A549 (cell line): ENCODE data around the gene TMPRSS2. TPM values are rescaled to one million over a fixed set of nuclear protein-coding genes. Genes with fewer than 3 reads are reported as not detected.

Source experiments
- ATAC-seq, 2 experiments: fragments of 200-7000 bp in 1 of 2; fragments of >200 bp in 1 of 2; cut with Nextera tagmentation in 1 of 2; cut with Tn5 transposase in 1 of 2; 3 replicates each; pipeline versions ENCODE4 v1.8.0 to v1.9.1; 2018 to 2020; ENCODE audit warnings: mild to moderate bottlenecking in 1 of 2, moderate library complexity in 1 of 2
- CTCF ChIA-PET: fragments of 300-600 bp; sonication (Branson Sonifier 250); formaldehyde crosslinking; extraction: SDS; loops from one replicate; lab custom pipeline; 2021; ENCODE audit warnings: antibody characterized with exemption, inconsistent platforms; lab: Yijun Ruan, JAX
- POLR2A ChIA-PET: fragments of 350-600 bp; formaldehyde crosslinking; extraction: SDS; loops from one replicate; lab custom pipeline; 2021; ENCODE audit warnings: antibody characterized with exemption, inconsistent platforms; lab: Yijun Ruan, JAX
- DNase-seq, 2 experiments: peaks; one replicate each; pipeline versions ENCODE4 v3.0.0 to v3.0.0-alpha.2; 2011 to 2016; ENCODE audit warnings: low read depth in 1 of 2, low spot score in 1 of 2
- FAIRE-seq: peaks from 2 replicates; lab custom pipeline; 2011; peaks lifted over from hg19 to GRCh38; lab: Jason Lieb, UNC
- H3K27ac ChIP-seq, 2 experiments: fragments of >200 bp; sonication (Bioruptor Twin); formaldehyde crosslinking; 3 replicates each; pipeline ENCODE4 v1.5.1; 2016 to 2017
- H3K4me1 ChIP-seq: fragments of >200 bp; sonication (Bioruptor Twin); formaldehyde crosslinking; 3 replicates; pipeline ENCODE4 v1.6.1; 2016
- H3K4me2 ChIP-seq: fragments of >200 bp; sonication (Bioruptor Twin); formaldehyde crosslinking; 3 replicates; pipeline ENCODE4 v1.6.1; 2016
- H3K4me3 ChIP-seq: fragments of >200 bp; sonication (Bioruptor Twin); formaldehyde crosslinking; 3 replicates; pipeline ENCODE4 v1.5.1; 2016
- H3K9me3 ChIP-seq: fragments of >200 bp; sonication (Bioruptor Twin); formaldehyde crosslinking; 3 replicates; pipeline ENCODE4 v1.6.1; 2016
- ATOH8 ChIP-seq: fragments of 250-450 bp; sonication (Bioruptor Pico); IDR thresholded peaks from 2 replicates; pipeline ENCODE4 v1.5.0; 2020; ENCODE audit warnings: low read depth, mild to moderate bottlenecking, moderate library complexity
- CBX8 ChIP-seq: fragments of 200-600 bp; sonication (generic); IDR thresholded peaks from 2 replicates; pipeline ENCODE4 v1.6.1; 2016
- CHD4 ChIP-seq: fragments of 200-600 bp; sonication (generic); IDR thresholded peaks from 2 replicates; pipeline ENCODE4 v1.6.1; 2016; ENCODE audit warnings: antibody characterized with exemption, mild to moderate bottlenecking, borderline replicate concordance
- EHF ChIP-seq: fragments of 250-450 bp; sonication (Bioruptor Pico); IDR thresholded peaks from 2 replicates; pipeline ENCODE4 v1.5.0; 2020; ENCODE audit warnings: mild to moderate bottlenecking
- EP300 ChIP-seq, 2 experiments: fragments of >200 bp; sonication (Bioruptor Twin); formaldehyde crosslinking; IDR thresholded peaks; 2 replicates in 1 of 2; 3 replicates in 1 of 2; pipeline ENCODE4 v1.6.1; 2016 to 2017
- HDAC2 ChIP-seq: fragments of 200-600 bp; sonication (generic); IDR thresholded peaks from 2 replicates; pipeline ENCODE4 v1.6.1; 2016
- HMGXB4 ChIP-seq: fragments of 250-450 bp; sonication (Bioruptor Pico); IDR thresholded peaks from 2 replicates; pipeline ENCODE4 v1.5.0; 2021; ENCODE audit warnings: mild to moderate bottlenecking, moderate library complexity, borderline replicate concordance
- HOXB13 ChIP-seq: fragments of 250-450 bp; sonication (Bioruptor Pico); IDR thresholded peaks from 2 replicates; pipeline ENCODE4 v1.5.0; 2020; ENCODE audit warnings: low read depth, mild to moderate bottlenecking, moderate library complexity
- JUNB ChIP-seq: fragments of >200 bp; sonication (Bioruptor Twin); formaldehyde crosslinking; IDR thresholded peaks from 2 replicates; pipeline ENCODE4 v1.6.1; 2016
- KDM5A ChIP-seq: fragments of 200-600 bp; sonication (generic); IDR thresholded peaks from 2 replicates; pipeline ENCODE4 v1.6.1; 2016; ENCODE audit warnings: antibody characterized with exemption, mild to moderate bottlenecking
- MAFK ChIP-seq: fragments of 450-650 bp; IDR thresholded peaks from 2 replicates; pipeline ENCODE4 v1.6.1; 2014; ENCODE audit not compliant: partially characterized antibody
- POLR2A ChIP-seq: IDR thresholded peaks from 2 replicates; pipeline ENCODE4 v1.6.1; 2012; ENCODE audit warnings: mild to moderate bottlenecking, low read length
- RAD21 ChIP-seq, 2 experiments: fragments of >200 bp in 1 of 2; sonication (Bioruptor Twin) in 1 of 2; formaldehyde crosslinking in 1 of 2; IDR thresholded peaks in 1 of 2; conservative IDR thresholded peaks in 1 of 2; 2 replicates in 1 of 2; 3 replicates in 1 of 2; pipeline ENCODE4 v1.6.1; 2012 to 2018; ENCODE audit warnings: inconsistent platforms in 1 of 2
- SREBF2 ChIP-seq: fragments of 450-650 bp; IDR thresholded peaks from 2 replicates; pipeline ENCODE4 v1.6.1; 2014; ENCODE audit warnings: mild to moderate bottlenecking, moderate library complexity
- USF2 ChIP-seq: fragments of 450-650 bp; IDR thresholded peaks from 2 replicates; pipeline ENCODE4 v1.6.1; 2014; ENCODE audit warnings: antibody characterized with exemption
- ZNF302 ChIP-seq: fragments of 250-450 bp; sonication (Bioruptor Pico); IDR thresholded peaks from 2 replicates; pipeline ENCODE4 v1.9.0; 2021; ENCODE audit warnings: inconsistent platforms, mild to moderate bottlenecking, moderate library complexity
- ZSCAN20 ChIP-seq: fragments of 250-450 bp; sonication (Bioruptor Pico); IDR thresholded peaks from 2 replicates; pipeline ENCODE4 v1.8.0; 2022; ENCODE audit warnings: mild to moderate bottlenecking, moderate library complexity
- WGBS: methylation state at CpG from one replicate; pipeline ENCODE4 v1.1.6; 2017; ENCODE audit errors: missing lambda C conversion rate; 5-methylcytosine and 5-hydroxymethylcytosine counted together
- polyA plus RNA-seq, 4 experiments: library from polyadenylated mRNA; depleted of rRNA in 3 of 4; stranded (reverse); fragments of >200 nt; fragmentation: RNase III in 1 of 4; extraction: RNeasy Plus Mini Kit Qiagen cat#74134 plus additional on column Dnase treatment in 1 of 4; gene quantifications; 2 replicates in 3 of 4; 3 replicates in 1 of 4; pipeline ENCODE4 v1.2.3, GENCODE V29; 2011 to 2017

The TMPRSS2 gene
- polyA plus RNA-seq, 2 of the 4 experiments (the other 2 are of a cell fraction): not detected

- TF ChIP-seq ATOH8 (CRISPR knock-in tag): no peak
- no peak for TF ChIP-seq EHF (CRISPR knock-in tag)
- TF ChIP-seq RAD21 (conservative IDR thresholded peaks at IDR 0.05 in 1 of 2, IDR thresholded peaks at IDR 0.05 in 1 of 2): no peak
- no peak for TF ChIP-seq HOXB13
- TF ChIP-seq ZSCAN20 (CRISPR knock-in tag): no peak
Observed at GRCh38 chr21:41523175-41523574, 15.2 kb upstream of the TMPRSS2 start (continued).

GRCh38 chr21:41521489-41522027 is 13.6 kb upstream of the TMPRSS2 start:
- ChIA-PET CTCF (no interaction called here), POLR2A (no interaction called here)
- Histone ChIP-seq H3K4me2 (no peak overlapping the region), H3K4me3 (no peak overlapping the region), H3K27ac (no peak overlapping the region), H3K9me3 (no peaks in the 10 kb centered on the region), H3K4me1 (no peaks in the 10 kb centered on the region)
- no peak for DNase-seq
- no peak for ATAC-seq
- WGBS: 37% methylated on average over 4 of the region's 4 CpGs
- no peak for FAIRE-seq
- TF ChIP-seq USF2: no peak
- TF ChIP-seq KDM5A: no peak
- TF ChIP-seq ZNF302 (CRISPR knock-in tag): no peak

GRCh38 chr21:41520560-41521442 is 12.8 kb upstream of the TMPRSS2 start:
- Histone ChIP-seq H3K4me2 (no peak overlapping the region), H3K4me3 (no peak overlapping the region)
- no peak for DNase-seq
- TF ChIP-seq JUNB (no peak), SREBF2 (no peak), EP300 (IDR thresholded peaks at IDR 0.05) (no peak), HDAC2 (no peak), HMGXB4 (CRISPR knock-in tag) (no peak), CBX8 (no peak), CHD4 (no peak), POLR2A (no peak)
- TF ChIP-seq, all 56 proteins: peak for 0
- CTCF ChIA-PET: no interaction called here
- POLR2A ChIA-PET: no interaction called here
- H3K9me3 ChIP-seq: no peaks in the 10 kb centered on the region
- no peaks in the 10 kb centered on the region for H3K4me1 ChIP-seq
- ATAC-seq: no peak
- 14% methylated on average over 5 of the region's 5 CpGs for WGBS
- H3K27ac ChIP-seq: no peak overlapping the region
- no peak for FAIRE-seq

- ATAC-seq: no peak
- Histone ChIP-seq H3K27ac (no peak overlapping the region), H3K4me1 (no peaks in the 10 kb centered on the region), H3K9me3 (no peaks in the 10 kb centered on the region), H3K4me3 (no peak overlapping the region), H3K4me2 (no peak overlapping the region)
- no peak for FAIRE-seq
- ChIA-PET CTCF (no interaction called here), POLR2A (no interaction called here)
- no peak for DNase-seq
- TF ChIP-seq MAFK (peak; percentile 16), HDAC2 (no peak)
- WGBS: 35% methylated on average over 9 of the region's 9 CpGs
Observed at GRCh38 chr21:41519806-41520559, 12.0 kb upstream of the TMPRSS2 start.
